RPMI8226 (cell line): ENCODE measurements around the gene RPIA.

ENCODE experiments used
- DNase-seq: peaks from one replicate; pipeline ENCODE4 v3.0.0-alpha.2; 2015

The RPIA gene

GRCh38 chr2:88686320-88686719, 5.2 kb upstream of the RPIA start:
- peak; percentile 16 for DNase-seq

- DNase-seq, result no peak
Observed at GRCh38 chr2:88687384-88687783, 4.1 kb upstream of the RPIA start.

- peak; percentile 62 for DNase-seq
Observed at GRCh38 chr2:88690591-88691338, 708 bp upstream of the RPIA start.

- peak; percentile 59 for DNase-seq
Observed at GRCh38 chr2:88692187-88692586, 714 bp downstream of the RPIA start.

GRCh38 chr2:88693911-88694414, 2.5 kb downstream of the RPIA start:
- no peak for DNase-seq

- DNase-seq, result no peak
Observed at GRCh38 chr2:88696611-88697010, 5.1 kb downstream of the RPIA start.

- DNase-seq, result no peak
Observed at GRCh38 chr2:88697370-88698026, 6.0 kb downstream of the RPIA start.

- DNase-seq, result no peak
Observed at GRCh38 chr2:88698027-88698413, 6.5 kb downstream of the RPIA start.

- DNase-seq, result no peak
Observed at GRCh38 chr2:88698498-88699233, 7.2 kb downstream of the RPIA start.

GRCh38 chr2:88707003-88707402, 15.5 kb downstream of the RPIA start:
- no peak for DNase-seq

- DNase-seq, result no peak
Observed at GRCh38 chr2:88709181-88709631, 17.7 kb downstream of the RPIA start.

- DNase-seq, result no peak
Observed at GRCh38 chr2:88711289-88711688, 19.8 kb downstream of the RPIA start.

- no peak for DNase-seq
Observed at GRCh38 chr2:88711897-88712296, 20.4 kb downstream of the RPIA start.

- no peak for DNase-seq
Observed at GRCh38 chr2:88713408-88713807, 21.9 kb downstream of the RPIA start.

- no peak for DNase-seq
Observed at GRCh38 chr2:88714667-88715066, 23.2 kb downstream of the RPIA start.

- no peak for DNase-seq
Observed at GRCh38 chr2:88720399-88720798, 28.9 kb downstream of the RPIA start.

GRCh38 chr2:88721268-88721667, 29.8 kb downstream of the RPIA start:
- DNase-seq, result no peak

GRCh38 chr2:88724643-88725332, 33.3 kb downstream of the RPIA start:
- DNase-seq, result no peak

- no peak for DNase-seq
Observed at GRCh38 chr2:88729061-88729745, 37.7 kb downstream of the RPIA start.

- no peak for DNase-seq
Observed at GRCh38 chr2:88733155-88733902, 41.9 kb downstream of the RPIA start.

GRCh38 chr2:88735133-88735532, 43.7 kb downstream of the RPIA start:
- no peak for DNase-seq

- DNase-seq, result no peak
Observed at GRCh38 chr2:88735853-88736252, 44.4 kb downstream of the RPIA start.
